C4-2B (cell line): Measurements from ENCODE around the gene HIRA.
"Not testable (repeated sequence)": the region's sequence is repeated elsewhere in the genome, so short reads cannot be mapped to it uniquely, and the experiment has no call there.

Experiments used
- ZFX ChIP-seq: fragments of 450-650 bp; IDR thresholded peaks from 2 replicates; pipeline ENCODE4 v1.6.1; 2017
- TF ChIP-seq, protein P1 (sequence below): fragments of 450-650 bp; conservative IDR thresholded peaks from 2 replicates; pipeline ENCODE4 v1.5.1; 2017; ENCODE audit warnings: mild to moderate bottlenecking

DNA sequence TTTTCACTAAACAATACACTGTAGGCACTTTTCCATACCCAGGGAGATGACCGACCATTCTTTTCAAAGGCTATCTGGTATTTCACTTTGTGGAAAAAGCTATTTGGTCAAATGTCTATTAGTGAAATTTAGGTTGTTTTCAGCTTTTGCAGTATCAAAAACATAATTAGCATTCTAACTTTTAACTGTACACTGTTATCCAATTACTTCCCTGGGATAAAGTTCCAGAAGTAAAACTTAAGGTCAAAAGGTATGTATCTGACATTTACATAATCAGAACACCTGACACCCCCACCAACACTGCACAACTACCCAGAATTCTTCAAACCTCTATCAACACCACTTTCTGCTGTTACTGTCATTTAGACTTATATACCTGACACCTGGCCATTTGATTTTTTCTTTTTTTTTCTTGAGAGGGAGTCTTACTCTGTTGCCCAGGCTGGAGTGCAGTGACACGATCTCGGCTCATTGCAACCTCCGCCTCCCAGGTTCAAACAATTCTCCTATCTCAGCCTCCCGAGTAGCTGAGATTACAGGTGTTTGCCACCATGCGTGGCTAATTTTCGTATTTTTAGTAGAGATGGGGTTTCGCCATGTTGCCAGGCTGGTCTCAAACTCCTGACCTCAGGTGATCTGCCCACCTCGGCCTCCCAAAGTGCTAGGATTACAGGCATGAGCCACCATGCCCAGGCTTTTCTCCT lies 13.9 kb upstream of the HIRA start:
- TF ChIP-seq, protein P1, sequence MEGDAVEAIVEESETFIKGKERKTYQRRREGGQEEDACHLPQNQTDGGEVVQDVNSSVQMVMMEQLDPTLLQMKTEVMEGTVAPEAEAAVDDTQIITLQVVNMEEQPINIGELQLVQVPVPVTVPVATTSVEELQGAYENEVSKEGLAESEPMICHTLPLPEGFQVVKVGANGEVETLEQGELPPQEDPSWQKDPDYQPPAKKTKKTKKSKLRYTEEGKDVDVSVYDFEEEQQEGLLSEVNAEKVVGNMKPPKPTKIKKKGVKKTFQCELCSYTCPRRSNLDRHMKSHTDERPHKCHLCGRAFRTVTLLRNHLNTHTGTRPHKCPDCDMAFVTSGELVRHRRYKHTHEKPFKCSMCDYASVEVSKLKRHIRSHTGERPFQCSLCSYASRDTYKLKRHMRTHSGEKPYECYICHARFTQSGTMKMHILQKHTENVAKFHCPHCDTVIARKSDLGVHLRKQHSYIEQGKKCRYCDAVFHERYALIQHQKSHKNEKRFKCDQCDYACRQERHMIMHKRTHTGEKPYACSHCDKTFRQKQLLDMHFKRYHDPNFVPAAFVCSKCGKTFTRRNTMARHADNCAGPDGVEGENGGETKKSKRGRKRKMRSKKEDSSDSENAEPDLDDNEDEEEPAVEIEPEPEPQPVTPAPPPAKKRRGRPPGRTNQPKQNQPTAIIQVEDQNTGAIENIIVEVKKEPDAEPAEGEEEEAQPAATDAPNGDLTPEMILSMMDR = not testable (repeated sequence)
- not testable (repeated sequence) for TF ChIP-seq ZFX
